Loucy (cell line): ENCODE measurements around the gene PDGFC.

Experiments
- H2AFZ ChIP-seq: fragments of 200-600 bp; sonication (generic); 2 replicates; pipeline ENCODE4 v1.6.0; 2016; ENCODE audit warnings: antibody characterized with exemption, mild to moderate bottlenecking, low read length, moderate library complexity
- H3F3A ChIP-seq: fragments of 200-600 bp; 2 replicates; pipeline ENCODE4 v1.6.0; 2016; ENCODE audit warnings: antibody characterized with exemption, low read depth, mild to moderate bottlenecking
- H3K27me3 ChIP-seq: fragments of 200-600 bp; sonication (generic); 2 replicates; pipeline ENCODE4 v1.6.1; 2014; ENCODE audit warnings: low read length, mild to moderate bottlenecking; ENCODE audit not compliant: insufficient read depth, poor library complexity, severe bottlenecking
- H3K36me3 ChIP-seq: fragments of 200-600 bp; sonication (generic); 2 replicates; pipeline ENCODE4 v1.6.1; 2016; ENCODE audit warnings: low read length; ENCODE audit not compliant: insufficient read depth
- H3K4me1 ChIP-seq: fragments of 200-600 bp; sonication (generic); 2 replicates; pipeline ENCODE4 v1.5.1; 2014; ENCODE audit warnings: low read length, mild to moderate bottlenecking; ENCODE audit not compliant: insufficient read depth, poor library complexity, severe bottlenecking
- H3K4me2 ChIP-seq: fragments of 200-600 bp; sonication (generic); 2 replicates; pipeline ENCODE4 v1.6.0; 2014; ENCODE audit warnings: antibody characterized with exemption, low read length, low read depth, mild to moderate bottlenecking; ENCODE audit not compliant: poor library complexity, severe bottlenecking
- H3K4me3 ChIP-seq: fragments of 200-600 bp; sonication (generic); 2 replicates; pipeline ENCODE4 v1.5.1; 2014; ENCODE audit warnings: low read length, mild to moderate bottlenecking, mixed read lengths; ENCODE audit not compliant: poor library complexity, severe bottlenecking
- H3K79me2 ChIP-seq: fragments of 200-600 bp; sonication (generic); 2 replicates; pipeline ENCODE4 v1.6.1; 2014; ENCODE audit warnings: low read length; ENCODE audit not compliant: insufficient read depth
- H3K9ac ChIP-seq: fragments of 200-600 bp; sonication (generic); 2 replicates; pipeline ENCODE4 v1.6.0; 2014; ENCODE audit warnings: mild to moderate bottlenecking, low read depth, low read length, moderate library complexity; ENCODE audit not compliant: poor library complexity, severe bottlenecking
- H3K9me2 ChIP-seq: fragments of 200-600 bp; sonication (generic); replicated peaks from 2 replicates; pipeline ENCODE4 v1.6.1; 2016; ENCODE audit warnings: low read depth, low read length, mixed read lengths
- H3K9me3 ChIP-seq: fragments of 200-600 bp; sonication (generic); 2 replicates; pipeline ENCODE4 v1.6.1; 2014; ENCODE audit warnings: mild to moderate bottlenecking, antibody characterized with exemption, low read length, low read depth; ENCODE audit not compliant: insufficient read depth
- H4K20me1 ChIP-seq: fragments of 200-600 bp; sonication (generic); 2 replicates; pipeline ENCODE4 v1.6.0; 2014; ENCODE audit warnings: antibody characterized with exemption, low read length, mild to moderate bottlenecking; ENCODE audit not compliant: insufficient read depth, poor library complexity, severe bottlenecking
- CTCF ChIP-seq: fragments of 200-600 bp; sonication (generic); conservative IDR thresholded peaks from 2 replicates; pipeline ENCODE4 v1.5.1; 2014; ENCODE audit warnings: mild to moderate bottlenecking, antibody characterized with exemption, low read length
- EZH2phosphoT487 ChIP-seq: fragments of 200-600 bp; IDR thresholded peaks from 2 replicates; pipeline ENCODE4 v1.6.1; 2018; ENCODE audit warnings: antibody characterized with exemption, mild to moderate bottlenecking, moderate library complexity, borderline replicate concordance

PDGFC gene

DNA sequence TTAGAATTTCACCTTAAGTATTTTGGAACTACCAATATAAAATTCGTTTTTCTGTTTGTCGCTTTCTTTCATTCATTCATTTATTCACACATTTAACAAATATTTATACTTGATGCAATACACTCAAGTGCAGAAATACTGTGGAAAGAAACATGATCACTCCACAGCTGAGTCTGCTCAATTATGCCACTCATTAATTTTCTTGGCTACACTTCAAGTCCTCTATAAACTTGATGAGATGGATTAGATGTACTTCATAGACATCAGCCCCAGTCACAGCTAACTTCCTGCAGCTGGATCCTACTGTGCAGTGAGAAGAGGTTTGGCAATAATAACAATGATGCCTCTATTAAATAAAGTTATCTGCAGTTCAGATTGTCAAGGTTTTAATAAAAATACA lies 208.1 kb downstream of the PDGFC start:
- Histone ChIP-seq H3K79me2 (no peaks in the 10 kb centered on the region), H3F3A (no peaks in the 10 kb centered on the region), H4K20me1 (no peaks in the 10 kb centered on the region), H3K4me2 (no peak overlapping the region), H3K9me2 (no peaks in the 10 kb centered on the region), H2AFZ (no peak overlapping the region), H3K9me3 (no peaks in the 10 kb centered on the region), H3K9ac (no peak overlapping the region), H3K4me1 (no peaks in the 10 kb centered on the region), H3K4me3 (no peak overlapping the region), H3K36me3 (no peaks in the 10 kb centered on the region), H3K27me3 (no peaks in the 10 kb centered on the region)
- no peak for TF ChIP-seq EZH2phosphoT487
- TF ChIP-seq CTCF, result no peak

DNA sequence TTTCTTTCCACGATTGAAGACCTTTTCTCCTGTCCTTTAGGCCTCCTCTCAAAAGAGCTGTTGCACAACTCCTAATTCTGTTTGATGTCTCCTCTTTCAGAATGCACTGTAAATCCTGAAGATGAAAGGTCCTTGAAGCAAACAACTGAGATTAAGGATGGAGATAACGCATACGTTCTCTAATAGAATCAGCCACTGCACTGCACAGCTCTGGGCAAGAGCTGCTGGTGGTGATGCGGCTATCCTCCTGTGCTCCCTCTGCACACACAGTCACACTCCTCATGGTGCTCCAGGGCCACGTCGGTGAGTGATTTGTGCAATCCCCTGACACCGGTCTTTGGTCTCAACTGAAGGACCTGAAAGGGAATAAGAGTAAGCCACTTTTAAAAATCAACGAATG lies 208.7 kb downstream of the PDGFC start:
- Histone ChIP-seq H3K9me3 (no peaks in the 10 kb centered on the region), H3K9me2 (no peaks in the 10 kb centered on the region), H3K4me3 (no peak overlapping the region), H3K79me2 (no peaks in the 10 kb centered on the region), H3K4me1 (no peaks in the 10 kb centered on the region), H3K36me3 (no peaks in the 10 kb centered on the region), H3F3A (no peaks in the 10 kb centered on the region), H3K4me2 (no peak overlapping the region), H3K27me3 (no peaks in the 10 kb centered on the region), H2AFZ (no peak overlapping the region), H4K20me1 (no peaks in the 10 kb centered on the region), H3K9ac (no peak overlapping the region)
- no peak for TF ChIP-seq EZH2phosphoT487
- no peak for TF ChIP-seq CTCF

- TF ChIP-seq CTCF (no peak), EZH2phosphoT487 (no peak)
- H3K4me2 ChIP-seq, result no peak overlapping the region
- no peaks in the 10 kb centered on the region for H3F3A ChIP-seq
These were observed 215.5 kb downstream of the PDGFC start for GRCh38 chr4:156756118-156756517.

More at GRCh38 chr4:156756118-156756517, 215.5 kb downstream of the PDGFC start:
- no peak overlapping the region for H2AFZ ChIP-seq
- no peaks in the 10 kb centered on the region for H3K9me2 ChIP-seq
- no peaks in the 10 kb centered on the region for H3K79me2 ChIP-seq
- no peaks in the 10 kb centered on the region for H3K27me3 ChIP-seq
- H4K20me1 ChIP-seq, result no peaks in the 10 kb centered on the region
- H3K4me1 ChIP-seq, result no peaks in the 10 kb centered on the region
- no peaks in the 10 kb centered on the region for H3K36me3 ChIP-seq
- no peak overlapping the region for H3K4me3 ChIP-seq
- no peaks in the 10 kb centered on the region for H3K9me3 ChIP-seq
- no peak overlapping the region for H3K9ac ChIP-seq
